GM18511 (cell line): ENCODE results near the gene EPB41L5.

Experiments used
- ATAC-seq: cut with Tn5 transposase; IDR thresholded peaks from one replicate; pipeline ENCODE4 v1.9.1; 2021; ENCODE audit warnings: mild to moderate bottlenecking, moderate library complexity; ENCODE audit not compliant: unreplicated experiment

Gene EPB41L5

GRCh38 chr2:120223034-120223912, 210.4 kb downstream of the EPB41L5 start, which contains the start of gene TMEM185B:
Gene TMEM185B, minus strand, starts transcription at chr2:120223400. Its CDS starts 424 bp downstream, at chr2:120222976.
- ATAC-seq, result peak; percentile 92

- no peak for ATAC-seq
Measured at GRCh38 chr2:120224256-120224655, 211.4 kb downstream of the EPB41L5 start.

- no peak for ATAC-seq
Measured at GRCh38 chr2:120224735-120225548, 212.1 kb downstream of the EPB41L5 start.

- no peak for ATAC-seq
Measured at GRCh38 chr2:120225549-120226065, 212.7 kb downstream of the EPB41L5 start.

GRCh38 chr2:120226316-120226715, 213.4 kb downstream of the EPB41L5 start:
- ATAC-seq, result no peak

- ATAC-seq, result no peak
Measured at GRCh38 chr2:120227111-120227991, 214.5 kb downstream of the EPB41L5 start.

- ATAC-seq, result no peak
Measured at GRCh38 chr2:120228503-120228902, 215.6 kb downstream of the EPB41L5 start.
